DOHH2 (cell line): ENCODE results near the gene FGF16.

Experiments used
- H3F3A ChIP-seq: fragments of 200-600 bp; sonication (generic), shearing (Covaris generic); 2 replicates; pipeline ENCODE4 v1.6.0; 2016; ENCODE audit warnings: antibody characterized with exemption, mild to moderate bottlenecking; ENCODE audit not compliant: control insufficient read depth, insufficient read depth
- H3K27ac ChIP-seq: fragments of 200-600 bp; sonication (generic); 2 replicates; pipeline ENCODE4 v1.5.1; 2014; ENCODE audit warnings: low read depth, mild to moderate bottlenecking, low read length, moderate library complexity
- H3K27me3 ChIP-seq: fragments of 200-600 bp; sonication (generic); 2 replicates; pipeline ENCODE4 v1.6.1; 2014; ENCODE audit warnings: mild to moderate bottlenecking, low read length, mixed read lengths; ENCODE audit not compliant: control insufficient read depth
- H3K36me3 ChIP-seq: fragments of 200-600 bp; sonication (generic); 2 replicates; pipeline ENCODE4 v1.6.1; 2014; ENCODE audit warnings: mild to moderate bottlenecking, low read length, moderate library complexity, mixed read lengths; ENCODE audit not compliant: control insufficient read depth
- H3K4me1 ChIP-seq: fragments of 200-600 bp; sonication (generic); 2 replicates; pipeline ENCODE4 v1.6.1; 2014; ENCODE audit warnings: mild to moderate bottlenecking, low read length, mixed read lengths; ENCODE audit not compliant: control insufficient read depth
- H3K4me2 ChIP-seq: fragments of 200-600 bp; sonication (generic); 2 replicates; pipeline ENCODE4 v1.6.0; 2014; ENCODE audit warnings: mild to moderate bottlenecking, low read length, moderate library complexity
- H3K4me3 ChIP-seq: fragments of 200-600 bp; sonication (generic); 2 replicates; pipeline ENCODE4 v1.5.1; 2014; ENCODE audit warnings: mild to moderate bottlenecking, low read length, mixed read lengths
- H3K79me2 ChIP-seq: fragments of 200-600 bp; sonication (generic); 2 replicates; pipeline ENCODE4 v1.6.1; 2014; ENCODE audit warnings: mild to moderate bottlenecking, low read length, mixed read lengths; ENCODE audit not compliant: control insufficient read depth
- H3K9me2 ChIP-seq: fragments of 200-600 bp; sonication (generic); replicated peaks from 2 replicates; pipeline ENCODE4 v1.6.1; 2014; ENCODE audit warnings: mild to moderate bottlenecking, low read length, mixed read lengths; ENCODE audit not compliant: control insufficient read depth
- H3K9me3 ChIP-seq: fragments of 200-600 bp; sonication (generic); 2 replicates; pipeline ENCODE4 v1.6.1; 2014; ENCODE audit warnings: antibody characterized with exemption, low read length, mixed read lengths; ENCODE audit not compliant: control insufficient read depth, insufficient read depth
- H4K20me1 ChIP-seq: fragments of 200-600 bp; sonication (generic); 2 replicates; pipeline ENCODE4 v1.6.0; 2014; ENCODE audit warnings: low read depth, mild to moderate bottlenecking, antibody characterized with exemption, low read length, moderate library complexity; ENCODE audit not compliant: control insufficient read depth, insufficient read depth
- CTCF ChIP-seq: fragments of 200-600 bp; sonication (generic); IDR thresholded peaks from one replicate; pipeline ENCODE4 v1.5.1; 2014; ENCODE audit warnings: antibody characterized with exemption, mild to moderate bottlenecking, low read depth, low read length; ENCODE audit not compliant: poor library complexity, severe bottlenecking
- EZH2phosphoT487 ChIP-seq: fragments of 200-600 bp; sonication (generic); IDR thresholded peaks from 2 replicates; pipeline ENCODE4 v1.6.1; 2017; ENCODE audit warnings: borderline replicate concordance, mild to moderate bottlenecking, antibody characterized with exemption, low read length, moderate library complexity, mixed read lengths

The FGF16 gene

GRCh38 chrX:77505227-77505626 lies 58.0 kb downstream of the FGF16 start:
- H3K36me3 ChIP-seq: peaks cover 15% of the 10 kb centered on the region
- peak overlapping the region; percentile 7; the same call in 1 of the 2 replicates for H3K4me2 ChIP-seq
- no peak overlapping the region for H3K27ac ChIP-seq
- H3K27me3 ChIP-seq: no peaks in the 10 kb centered on the region
- TF ChIP-seq EZH2phosphoT487 (no peak), CTCF (no peak)
- H3K9me3 ChIP-seq: no peaks in the 10 kb centered on the region
- H3K9me2 ChIP-seq: no peaks in the 10 kb centered on the region
- no peaks in the 10 kb centered on the region for H3K79me2 ChIP-seq
- no peak overlapping the region for H3K4me3 ChIP-seq
- H4K20me1 ChIP-seq: no peaks in the 10 kb centered on the region
- peaks cover 11% of the 10 kb centered on the region for H3K4me1 ChIP-seq
- H3F3A ChIP-seq: no peaks in the 10 kb centered on the region
